ENCODE measurements around the gene TIMM23. TPM values are rescaled to one million over a fixed set of nuclear protein-coding genes. Genes with fewer than 3 reads are reported as not detected.
"Not testable (repeated sequence)": the region's sequence is repeated elsewhere in the genome, so short reads cannot be mapped to it uniquely, and the experiment has no call there.

TIMM23 gene
- total and polyA plus RNA-seq, 2 of the 4 experiments (the other 2 are of a cell fraction) = 82.4 to 86.2 TPM

DNA sequence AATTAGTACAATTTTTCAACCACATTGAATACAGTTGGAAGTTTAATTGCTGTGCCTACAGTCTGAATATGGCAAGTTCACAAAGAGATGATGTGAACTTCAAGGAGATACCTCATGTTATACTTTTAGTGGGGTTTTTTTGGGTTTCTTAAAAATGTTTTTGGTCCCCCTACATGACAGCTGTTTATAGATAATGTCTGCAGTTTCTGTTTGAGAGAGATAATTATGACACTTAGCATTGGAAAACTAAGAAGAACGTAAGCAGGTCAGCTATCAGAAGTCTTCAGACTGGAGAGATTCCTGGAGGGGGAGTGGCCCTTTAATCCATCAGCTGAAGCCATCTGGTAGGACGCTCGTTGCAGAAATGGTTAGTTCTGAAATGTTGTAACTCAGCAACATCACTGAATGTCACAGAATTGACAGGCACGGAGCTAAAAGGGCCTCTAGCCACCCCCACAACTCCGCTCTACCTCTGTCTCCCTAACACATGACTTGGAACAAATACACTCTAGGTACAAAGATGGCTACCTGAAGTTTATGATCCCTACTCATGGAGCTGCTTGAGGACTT is 29.0 kb downstream of the TIMM23 start:
- H3K4me2 ChIP-seq (ENCODE audit: low read depth, low read length) = no peak overlapping the region
- ATAC-seq (ENCODE audit: low read depth) = no peak
- peaks cover 38% of the 10 kb centered on the region for H3K36me3 ChIP-seq (ENCODE audit: control insufficient read depth, insufficient read depth, low read length)
- no peak overlapping the region for H4K8ac ChIP-seq (ENCODE audit: low read depth in 2 of 2, low read length in 2 of 2)
- 0 out of 2 replicates have a peak, but pooled peaks cover under 1% of the 10 kb centered on the region for H4K20me1 ChIP-seq (ENCODE audit: insufficient read depth, low read length)
- no peak overlapping the region for H3K14ac ChIP-seq (replicated peaks; ENCODE audit: low read depth, low read length)
- H2AK9ac ChIP-seq (replicated peaks; ENCODE audit: low read depth, low read length, poor library complexity) = no peak overlapping the region
- H3K4ac ChIP-seq (ENCODE audit: low read depth, low read length) = no peak overlapping the region
- no peak overlapping the region for H4K91ac ChIP-seq (ENCODE audit: insufficient read depth, low read depth, low read length)
- H3K56ac ChIP-seq (ENCODE audit: extremely low read depth, insufficient read depth, low read length) = no peak overlapping the region
- H2BK120ac ChIP-seq (ENCODE audit: low read depth, low read length) = no peak overlapping the region
- no peak overlapping the region for H4K5ac ChIP-seq (ENCODE audit: low read depth, low read length)
- BruUV-seq (replicated peaks) = no TSS peak
- TF ChIP-seq MXI1 (IDR thresholded peaks at IDR 0.05; ENCODE audit: borderline replicate concordance, low read depth, low read length) = no peak
- no peak for TF ChIP-seq SMC3 (IDR thresholded peaks at IDR 0.05; ENCODE audit: low read depth, low read length)
- no peak overlapping the region for H3K27ac ChIP-seq (ENCODE audit: insufficient read depth, low read length)
- H3K9me3 ChIP-seq (ENCODE audit: control insufficient read depth, insufficient read depth, low read length) = no peaks in the 10 kb centered on the region
- no peak overlapping the region for H3K4me3 ChIP-seq (ENCODE audit: insufficient read depth, low read depth, low read length)
- intact Hi-C loops (cut with micrococcal nuclease) = no loop called here
- WGBS, 2 experiments (ENCODE audit: extremely low coverage in 2 of 2, insufficient read length in 1 of 2) = no CpG with 5 or more reads among the region's 5 CpGs
- no peak overlapping the region for H2AK5ac ChIP-seq (ENCODE audit: low read depth, low read length)
- no peak overlapping the region for H2BK15ac ChIP-seq (ENCODE audit: low read depth, low read length)
- no peaks in the 10 kb centered on the region for H3K4me1 ChIP-seq (ENCODE audit: control insufficient read depth, insufficient read depth, low read length)
- no peak overlapping the region for H3K18ac ChIP-seq (ENCODE audit: low read depth, low read length)
- ChIA-PET POLR2A (ENCODE audit: unreplicated experiment) (no interaction called here), CTCF (no interaction called here)
- no peaks in the 10 kb centered on the region for H3K27me3 ChIP-seq (ENCODE audit: control insufficient read depth, insufficient read depth, low read length)
- H2BK5ac ChIP-seq (ENCODE audit: low read depth, low read length, poor library complexity, severe bottlenecking) = no peak overlapping the region
- no peak overlapping the region for H2AFZ ChIP-seq (replicated peaks; ENCODE audit: low read length, poor library complexity)
- no peak overlapping the region for H2BK20ac ChIP-seq (ENCODE audit: low read depth, low read length)
- no peak overlapping the region for H3K23ac ChIP-seq (ENCODE audit: low read depth, low read length)
- H3K9ac ChIP-seq (ENCODE audit: low read depth, low read length) = no peak overlapping the region
- H3K9me1 ChIP-seq (ENCODE audit: insufficient read depth, low read length) = no peaks in the 10 kb centered on the region
- in situ Hi-C loops (cut with MboI; ENCODE audit: low sequenced_read_pairs) = loop anchor here (25.0 kb wide), 1 partner anchor 1014 kb away; the partner anchor contains the start of gene DEPP1
- dilution Hi-C loops (cut with HindIII; ENCODE audit: low sequenced_read_pairs, unreplicated experiment) = no loop called here
- DNase-seq = no peak
- peaks cover 23 to 41% of the 10 kb centered on the region in 2 experiments for H3K79me1 ChIP-seq (ENCODE audit: low read depth in 1 of 2, low read length in 2 of 2)

DNA sequence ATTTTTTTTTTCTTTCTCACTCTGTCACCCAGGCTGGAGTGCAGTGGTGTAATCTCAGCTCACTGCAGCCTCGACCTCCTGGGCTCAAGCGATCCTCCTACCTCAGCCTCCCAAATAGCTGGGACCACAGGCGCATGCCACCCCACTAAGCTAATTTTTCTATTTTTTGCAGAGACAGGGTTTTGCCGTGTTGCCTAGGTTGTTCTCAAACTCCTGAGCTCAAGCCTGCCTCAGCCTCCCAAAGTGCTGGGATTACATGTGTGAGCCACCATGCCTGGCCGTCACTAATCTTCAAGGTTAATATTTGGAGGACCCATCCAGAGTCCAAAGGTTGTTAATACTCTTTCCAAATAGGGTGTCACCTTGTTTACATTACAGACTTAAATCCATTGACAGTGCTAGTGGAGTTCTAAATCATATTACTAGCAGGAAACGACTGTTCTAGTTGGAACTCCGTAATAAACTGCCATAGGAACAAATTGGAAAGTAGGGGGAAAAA is 29.9 kb downstream of the TIMM23 start:
- H2BK5ac ChIP-seq (ENCODE audit: low read depth, low read length, poor library complexity, severe bottlenecking); H4K5ac ChIP-seq (ENCODE audit: low read depth, low read length); BruUV-seq (replicated peaks); CTCF ChIA-PET; H3K56ac ChIP-seq (ENCODE audit: extremely low read depth, insufficient read depth, low read length); H3K9me1 ChIP-seq (ENCODE audit: insufficient read depth, low read length); H3K4me3 ChIP-seq (ENCODE audit: insufficient read depth, low read depth, low read length); H2BK120ac ChIP-seq (ENCODE audit: low read depth, low read length); H3K4ac ChIP-seq (ENCODE audit: low read depth, low read length); H3K23ac ChIP-seq (ENCODE audit: low read depth, low read length); intact Hi-C loops (cut with micrococcal nuclease); H3K4me1 ChIP-seq (ENCODE audit: control insufficient read depth, insufficient read depth, low read length); H2AK9ac ChIP-seq (replicated peaks; ENCODE audit: low read depth, low read length, poor library complexity); H3K27me3 ChIP-seq (ENCODE audit: control insufficient read depth, insufficient read depth, low read length); H3K9ac ChIP-seq (ENCODE audit: low read depth, low read length); H3K4me2 ChIP-seq (ENCODE audit: low read depth, low read length); H2BK15ac ChIP-seq (ENCODE audit: low read depth, low read length); H2AK5ac ChIP-seq (ENCODE audit: low read depth, low read length); H2AFZ ChIP-seq (replicated peaks; ENCODE audit: low read length, poor library complexity); H4K91ac ChIP-seq (ENCODE audit: insufficient read depth, low read depth, low read length); H3K18ac ChIP-seq (ENCODE audit: low read depth, low read length); H3K9me3 ChIP-seq (ENCODE audit: control insufficient read depth, insufficient read depth, low read length); H3K27ac ChIP-seq (ENCODE audit: insufficient read depth, low read length); H3K14ac ChIP-seq (replicated peaks; ENCODE audit: low read depth, low read length); H2BK20ac ChIP-seq (ENCODE audit: low read depth, low read length); POLR2A ChIA-PET (ENCODE audit: unreplicated experiment); ATAC-seq (ENCODE audit: low read depth); H4K20me1 ChIP-seq (ENCODE audit: insufficient read depth, low read length); H4K8ac ChIP-seq (ENCODE audit: low read depth in 2 of 2, low read length in 2 of 2); DNase-seq; dilution Hi-C loops (cut with HindIII; ENCODE audit: low sequenced_read_pairs, unreplicated experiment): not testable (repeated sequence)
- in situ Hi-C loops (cut with MboI; ENCODE audit: low sequenced_read_pairs) = loop anchor here (25.0 kb wide), 1 partner anchor 1015 kb away; the partner anchor contains the start of gene DEPP1
- 100% methylated on average over 4 of the region's 7 CpGs; no CpG with 5 or more reads in 1 of the 2 experiments for WGBS, 2 experiments (ENCODE audit: extremely low coverage in 2 of 2, insufficient read length in 1 of 2)
- Histone ChIP-seq H3K36me3 (ENCODE audit: control insufficient read depth, insufficient read depth, low read length) (peaks cover 38% of the 10 kb centered on the region), H3K79me1 (ENCODE audit: low read depth in 1 of 2, low read length in 2 of 2) (peaks cover 28 to 48% of the 10 kb centered on the region in 2 experiments)
